ENCODE data around the gene ZMYND8. TPM values are rescaled to one million over a fixed set of nuclear protein-coding genes. Genes with fewer than 3 reads are reported as not detected.
"Not testable (repeated sequence)": the region's sequence is repeated elsewhere in the genome, so short reads cannot be mapped to it uniquely, and the experiment has no call there.

Gene ZMYND8
- total RNA-seq, 2 donors from 2014 or later = 22.0 to 35.3 TPM

- Histone ChIP-seq H3K27me3 (no peaks in the 10 kb centered on the region), H3K4me1 (peaks cover 0 to 30% of the 10 kb centered on the region in 2 donors), H3K36me3 (peaks cover 49% of the 10 kb centered on the region), H3K4me3 (no peak overlapping the region), H3K9me3 (no peaks in the 10 kb centered on the region), H3K27ac (no peak overlapping the region)
- TF ChIP-seq, protein P1, sequence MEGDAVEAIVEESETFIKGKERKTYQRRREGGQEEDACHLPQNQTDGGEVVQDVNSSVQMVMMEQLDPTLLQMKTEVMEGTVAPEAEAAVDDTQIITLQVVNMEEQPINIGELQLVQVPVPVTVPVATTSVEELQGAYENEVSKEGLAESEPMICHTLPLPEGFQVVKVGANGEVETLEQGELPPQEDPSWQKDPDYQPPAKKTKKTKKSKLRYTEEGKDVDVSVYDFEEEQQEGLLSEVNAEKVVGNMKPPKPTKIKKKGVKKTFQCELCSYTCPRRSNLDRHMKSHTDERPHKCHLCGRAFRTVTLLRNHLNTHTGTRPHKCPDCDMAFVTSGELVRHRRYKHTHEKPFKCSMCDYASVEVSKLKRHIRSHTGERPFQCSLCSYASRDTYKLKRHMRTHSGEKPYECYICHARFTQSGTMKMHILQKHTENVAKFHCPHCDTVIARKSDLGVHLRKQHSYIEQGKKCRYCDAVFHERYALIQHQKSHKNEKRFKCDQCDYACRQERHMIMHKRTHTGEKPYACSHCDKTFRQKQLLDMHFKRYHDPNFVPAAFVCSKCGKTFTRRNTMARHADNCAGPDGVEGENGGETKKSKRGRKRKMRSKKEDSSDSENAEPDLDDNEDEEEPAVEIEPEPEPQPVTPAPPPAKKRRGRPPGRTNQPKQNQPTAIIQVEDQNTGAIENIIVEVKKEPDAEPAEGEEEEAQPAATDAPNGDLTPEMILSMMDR (IDR thresholded peaks at IDR 0.05) = no peak
- no peak for DNase-seq (ENCODE audit: low spot score)
Measured at GRCh38 chr20:47211036-47211435, 145.5 kb downstream of the ZMYND8 start.

DNA sequence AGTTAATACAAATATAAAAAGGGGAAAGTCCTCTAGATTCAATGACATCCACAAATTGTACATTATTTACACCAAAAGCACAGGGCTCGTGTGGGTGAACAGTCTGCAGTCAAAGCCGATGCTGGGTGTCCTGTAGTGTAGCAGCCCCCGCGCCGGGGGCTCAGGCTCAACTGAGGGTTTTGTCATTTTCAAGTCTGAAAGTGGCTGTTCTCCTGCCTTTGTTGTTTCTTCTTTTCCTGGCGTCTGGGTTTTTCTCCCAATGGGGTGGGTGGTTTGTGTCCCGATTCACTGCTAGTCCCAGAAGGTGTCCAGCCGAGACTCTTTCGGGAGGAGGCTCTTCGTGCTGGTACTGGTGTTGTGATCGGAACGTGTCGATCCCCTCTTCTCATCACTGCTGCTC lies 146.0 kb downstream of the ZMYND8 start:
- Histone ChIP-seq H3K4me1 (peaks cover 0 to 26% of the 10 kb centered on the region in 2 donors), H3K4me3 (no peak overlapping the region), H3K9me3 (no peaks in the 10 kb centered on the region), H3K27ac (no peak overlapping the region), H3K27me3 (no peaks in the 10 kb centered on the region), H3K36me3 (peaks cover 49% of the 10 kb centered on the region)
- no peak for DNase-seq (ENCODE audit: low spot score)
- TF ChIP-seq, protein P1 (IDR thresholded peaks at IDR 0.05) = no peak

- Histone ChIP-seq H3K27ac (no peak overlapping the region), H3K4me1 (peaks cover 0 to 25% of the 10 kb centered on the region in 2 donors), H3K27me3 (no peaks in the 10 kb centered on the region), H3K9me3 (no peaks in the 10 kb centered on the region), H3K4me3 (no peak overlapping the region), H3K36me3 (peaks cover 49% of the 10 kb centered on the region)
- TF ChIP-seq, protein P1 (IDR thresholded peaks at IDR 0.05) = no peak
- DNase-seq (ENCODE audit: low spot score) = no peak
Measured at GRCh38 chr20:47209982-47210381, 146.5 kb downstream of the ZMYND8 start.

- Histone ChIP-seq H3K27ac (no peak overlapping the region), H3K4me1 (peaks cover 0 to 15% of the 10 kb centered on the region in 2 donors), H3K4me3 (no peak overlapping the region), H3K27me3 (no peaks in the 10 kb centered on the region), H3K36me3 (peaks cover 49% of the 10 kb centered on the region), H3K9me3 (no peaks in the 10 kb centered on the region)
- DNase-seq (ENCODE audit: low spot score) = no peak
- TF ChIP-seq, protein P1 (IDR thresholded peaks at IDR 0.05) = no peak
Measured at GRCh38 chr20:47208534-47209174, 147.8 kb downstream of the ZMYND8 start.

- TF ChIP-seq, protein P1 (IDR thresholded peaks at IDR 0.05) = no peak
- Histone ChIP-seq H3K27me3 (no peaks in the 10 kb centered on the region), H3K9me3 (no peaks in the 10 kb centered on the region), H3K27ac (no peak overlapping the region), H3K36me3 (peaks cover 40% of the 10 kb centered on the region), H3K4me3 (no peak overlapping the region), H3K4me1 (peaks cover 0 to 2% of the 10 kb centered on the region in 2 donors)
- DNase-seq (ENCODE audit: low spot score) = no peak
Measured at GRCh38 chr20:47206962-47207641, 149.4 kb downstream of the ZMYND8 start.

DNA sequence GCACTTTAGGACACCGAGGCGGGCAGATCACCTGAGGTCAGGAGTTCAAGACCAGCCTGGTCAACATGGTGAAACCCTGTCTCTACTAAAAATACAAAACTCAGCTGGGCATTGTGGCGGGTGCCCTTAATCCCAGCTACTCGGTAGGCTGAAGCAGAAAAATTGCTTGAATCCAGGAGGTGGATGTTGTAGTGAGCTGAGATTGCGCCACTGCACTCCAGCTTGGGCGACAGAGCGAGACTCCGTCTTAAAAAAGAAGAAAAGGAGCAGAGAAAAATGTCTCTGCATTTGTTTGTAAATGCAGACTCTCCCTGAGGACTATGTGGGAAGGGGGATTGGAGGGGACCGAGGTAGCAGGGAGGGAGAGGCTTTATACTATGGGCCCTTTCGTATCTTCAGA lies 149.9 kb downstream of the ZMYND8 start:
- not testable (repeated sequence) for DNase-seq (ENCODE audit: low spot score); H3K27me3 ChIP-seq

More for the DNA sequence above, 149.9 kb downstream of the ZMYND8 start:
- H3K36me3 ChIP-seq = peaks cover 34% of the 10 kb centered on the region
- H3K9me3 ChIP-seq, H3K27ac ChIP-seq, H3K4me3 ChIP-seq, H3K4me1 ChIP-seq: not testable (repeated sequence)

Data from right atrium auricular region (tissue), 2 donors.